ENCODE results near the gene KCNK17.
A peak's percentile ranks its signal among the peaks of the same experiment; 100 is the strongest.

The KCNK17 gene, protein sequence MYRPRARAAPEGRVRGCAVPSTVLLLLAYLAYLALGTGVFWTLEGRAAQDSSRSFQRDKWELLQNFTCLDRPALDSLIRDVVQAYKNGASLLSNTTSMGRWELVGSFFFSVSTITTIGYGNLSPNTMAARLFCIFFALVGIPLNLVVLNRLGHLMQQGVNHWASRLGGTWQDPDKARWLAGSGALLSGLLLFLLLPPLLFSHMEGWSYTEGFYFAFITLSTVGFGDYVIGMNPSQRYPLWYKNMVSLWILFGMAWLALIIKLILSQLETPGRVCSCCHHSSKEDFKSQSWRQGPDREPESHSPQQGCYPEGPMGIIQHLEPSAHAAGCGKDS

DNA sequence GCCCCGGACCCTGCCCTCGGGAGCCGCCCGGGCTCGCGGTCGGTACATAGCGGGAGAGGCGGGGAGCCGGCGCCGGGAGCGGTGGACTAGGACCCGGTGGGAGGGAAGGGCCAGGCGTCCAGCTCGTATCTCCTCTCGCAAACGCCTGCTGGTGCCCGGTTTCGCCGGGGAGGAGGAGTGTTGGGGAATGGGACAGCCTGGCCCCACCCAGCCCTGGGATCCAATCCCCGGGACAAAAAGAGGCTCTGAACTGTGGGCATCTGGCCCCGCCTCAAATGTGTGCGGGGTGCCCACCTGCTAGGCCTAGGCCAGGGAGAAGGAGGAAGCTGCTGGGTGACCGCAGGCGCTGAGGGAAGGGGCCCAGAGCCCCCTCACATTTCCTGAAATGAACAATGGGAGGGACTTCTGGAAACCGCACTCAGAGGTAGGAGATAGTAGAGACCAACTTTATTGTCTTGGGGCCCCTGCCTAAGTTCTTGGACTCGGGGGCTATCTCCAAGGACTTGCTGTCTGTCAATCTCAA is at the start of gene KCNK17:
Gene KCNK17 (minus strand): TSS at position 147 of the 523 bp plus-strand sequence. CDS start 99 bp downstream, at position 48.
- no peak for DNase-seq

DNA sequence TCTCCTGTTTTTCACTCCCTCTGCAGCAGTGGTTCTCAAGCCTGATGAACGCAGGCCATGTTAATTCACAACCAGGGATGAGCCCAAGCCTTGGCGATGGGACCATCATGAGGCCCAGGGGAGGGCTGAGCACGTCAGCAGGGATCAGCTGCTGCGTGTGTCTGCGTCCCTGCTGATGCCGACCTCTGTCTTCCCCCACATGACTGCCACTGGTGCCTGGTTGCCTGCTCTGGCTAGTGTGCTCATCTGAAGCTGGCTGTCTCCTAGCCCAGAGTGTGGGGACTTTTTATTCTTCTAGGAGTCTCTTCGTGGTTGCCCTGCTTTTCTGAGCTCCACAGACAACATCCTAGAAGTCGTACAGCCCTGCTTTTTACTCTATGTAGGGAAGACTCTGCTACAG is 49.1 kb upstream of the KCNK17 start:
- no peak for DNase-seq

DNA sequence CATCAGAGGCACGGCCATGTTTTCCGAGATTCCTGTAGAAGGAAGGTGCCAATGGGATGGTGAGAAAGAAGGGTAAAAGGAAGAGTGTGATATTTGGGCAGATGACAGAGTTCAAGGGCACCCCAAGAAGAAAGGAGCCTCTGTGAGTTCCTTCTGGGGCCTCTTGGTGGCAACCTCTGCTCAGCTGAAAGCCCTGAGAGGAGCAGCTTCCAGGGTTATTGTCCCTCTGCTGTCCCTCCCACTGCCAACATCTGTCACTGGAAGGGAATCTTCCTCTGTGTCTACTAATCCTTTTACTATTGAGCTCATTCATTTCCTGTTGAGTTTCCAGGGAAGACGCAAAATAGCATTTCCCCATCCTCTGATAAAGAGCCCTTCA is 48.3 kb upstream of the KCNK17 start:
- DNase-seq: peak; percentile 23

DNA sequence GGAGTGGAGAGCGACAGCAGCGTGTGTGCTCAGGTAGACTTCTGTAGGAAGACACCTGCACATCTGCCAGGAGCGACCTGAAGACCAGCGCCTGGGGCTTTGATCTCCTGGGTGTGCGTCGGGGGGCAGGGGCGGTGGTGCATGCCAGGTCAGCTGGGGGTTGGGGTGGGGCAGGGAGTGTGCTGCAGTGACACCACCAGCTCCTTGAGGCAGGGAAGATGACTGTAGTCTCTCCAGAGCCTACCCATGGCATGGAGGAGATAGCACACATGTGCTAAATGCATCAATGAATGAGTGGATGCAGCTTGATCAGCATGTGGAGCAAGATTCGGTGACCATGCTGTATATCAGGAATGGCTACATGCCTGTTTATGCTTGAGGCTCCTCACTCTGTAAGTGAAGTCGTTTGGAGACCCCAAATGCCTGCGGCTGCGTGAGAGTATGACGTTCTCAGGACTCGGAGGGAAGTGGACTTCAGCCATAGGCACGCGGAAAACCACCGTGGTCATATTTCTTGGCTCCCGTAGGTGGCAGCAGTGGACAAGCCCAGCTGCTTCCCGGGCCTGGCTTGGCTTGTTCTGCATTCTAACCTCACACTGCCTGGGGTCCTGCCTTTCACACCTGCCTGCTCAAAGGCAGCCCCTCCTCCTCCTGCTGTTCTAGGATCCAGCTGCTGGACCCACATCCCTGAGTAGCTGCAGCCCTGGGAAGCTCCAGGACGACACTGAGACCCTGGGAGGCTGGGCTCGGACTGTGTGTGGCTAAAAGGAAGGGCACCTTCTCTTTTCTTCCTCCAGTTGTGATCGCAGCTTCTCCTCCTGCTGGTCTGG is 47.7 kb upstream of the KCNK17 start:
- peak; percentile 59 for DNase-seq

DNA sequence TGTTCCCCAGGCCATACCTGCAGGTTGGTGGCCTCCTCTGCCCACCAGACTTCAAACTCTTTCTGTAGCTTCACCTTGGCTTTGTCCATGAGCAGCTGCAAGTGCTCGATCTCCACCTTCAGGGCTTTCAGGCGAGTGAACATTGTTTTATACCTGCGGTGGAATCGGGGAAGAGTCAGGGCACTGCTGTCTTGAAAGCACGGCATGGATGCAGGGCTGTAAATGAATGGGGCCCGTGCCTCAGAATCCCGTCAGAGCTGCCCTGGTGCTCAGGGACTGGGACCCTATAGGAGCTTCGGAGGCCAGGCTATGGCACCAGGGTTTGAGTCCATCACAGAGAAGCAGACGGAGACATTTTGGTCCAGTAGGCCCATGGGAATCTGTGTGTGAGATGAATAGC is 46.2 kb upstream of the KCNK17 start:
- no peak for DNase-seq

DNA sequence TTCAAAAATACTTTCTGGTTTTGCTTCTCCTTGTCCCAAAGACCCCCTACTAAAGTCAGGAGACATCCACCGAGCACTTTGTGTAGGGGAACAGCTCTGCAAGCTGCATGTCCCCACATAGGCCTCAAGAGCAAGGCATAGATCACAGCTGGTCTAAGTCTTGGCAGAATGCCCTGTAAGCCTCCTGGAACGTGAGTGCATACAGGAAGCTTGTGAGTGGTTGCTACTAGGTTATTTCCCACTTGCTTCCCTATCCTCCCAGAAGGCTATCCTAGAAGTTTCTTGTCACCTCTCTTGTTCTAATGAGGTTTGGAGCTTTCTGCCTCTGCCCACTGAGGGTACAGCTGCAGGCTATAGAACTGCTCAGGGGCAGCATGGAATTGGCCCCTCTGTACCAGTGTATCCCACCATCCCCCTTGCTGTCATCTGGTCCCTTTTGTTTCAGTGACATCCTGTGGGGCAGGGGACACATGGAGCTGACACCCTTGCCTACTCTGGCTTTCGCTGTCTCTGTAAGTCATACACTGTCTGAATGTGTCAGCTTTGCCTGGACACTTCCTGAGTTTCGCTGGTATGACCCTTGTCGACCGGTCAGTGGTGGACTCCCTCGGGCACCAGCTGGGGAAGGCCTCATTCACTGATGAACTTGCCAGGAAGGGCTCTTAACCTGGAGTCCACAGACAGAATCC is 43.9 kb upstream of the KCNK17 start:
- peak; percentile 63 for DNase-seq

DNA sequence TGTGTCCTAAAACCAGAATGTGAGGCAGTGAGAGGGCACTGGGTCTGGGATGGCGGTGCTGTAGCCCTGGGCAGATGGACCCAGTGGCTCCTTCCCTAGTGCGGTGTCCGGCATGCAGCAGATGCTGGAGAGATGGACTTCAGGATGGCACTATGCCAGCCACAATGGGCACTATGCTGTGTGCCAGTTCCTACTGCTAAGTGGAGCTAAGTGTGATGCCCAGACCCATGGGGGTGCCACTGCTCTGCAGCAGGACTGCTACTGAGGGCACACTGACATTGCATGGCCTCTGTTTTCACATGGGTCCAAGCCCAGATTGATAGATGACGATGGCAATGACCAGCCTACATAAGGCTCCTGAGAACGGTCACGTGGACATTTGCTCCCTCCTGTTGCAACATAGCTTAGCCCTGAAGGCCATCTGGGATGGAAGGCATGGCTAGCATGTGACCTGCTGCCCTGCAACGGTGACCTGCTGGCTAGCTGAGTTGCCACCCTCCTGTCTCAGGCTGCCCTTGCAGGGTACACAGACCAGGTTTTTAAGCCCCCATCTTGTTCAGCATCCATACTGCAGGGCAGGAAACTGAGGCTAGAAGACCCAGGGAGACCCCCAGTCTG is 39.6 kb upstream of the KCNK17 start:
- DNase-seq: no peak

DNA sequence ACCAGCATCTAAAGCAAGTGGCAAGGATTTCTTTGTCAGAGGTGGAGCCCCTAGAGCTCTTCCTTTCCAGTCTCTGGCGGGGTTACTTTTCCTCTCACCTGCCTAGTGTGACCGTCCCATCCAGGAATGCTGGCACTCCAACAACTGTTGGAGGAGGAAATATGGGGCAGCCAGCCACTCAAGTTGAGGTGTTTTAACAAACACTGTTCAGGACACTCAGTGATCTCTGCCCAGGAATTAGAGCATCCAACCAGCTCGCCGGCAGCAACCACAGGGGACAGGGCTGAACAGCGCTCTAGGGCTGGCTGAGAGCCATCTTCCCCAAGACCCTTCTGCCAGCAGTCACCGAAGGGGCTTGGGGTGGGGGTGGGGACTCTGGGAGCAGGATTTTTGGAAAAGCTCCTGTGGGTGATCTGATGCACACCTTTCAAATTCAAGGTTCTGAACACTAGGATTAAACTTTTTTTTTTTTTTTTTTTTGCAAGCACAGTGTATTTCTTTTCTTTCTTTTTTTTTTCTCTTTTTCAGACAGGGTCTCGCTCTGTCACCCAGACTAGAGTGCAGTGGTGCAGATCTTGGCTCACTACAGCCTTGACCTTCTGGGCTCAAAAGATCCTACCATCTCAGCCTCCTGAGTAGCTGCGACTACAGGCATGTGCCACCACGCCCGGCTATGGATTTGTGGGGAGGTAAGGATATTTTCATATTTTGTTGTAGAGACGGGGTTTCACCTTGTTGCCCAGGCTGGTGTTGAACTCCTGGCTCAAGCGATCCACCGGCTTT is 36.7 kb upstream of the KCNK17 start:
- DNase-seq: no peak

DNA sequence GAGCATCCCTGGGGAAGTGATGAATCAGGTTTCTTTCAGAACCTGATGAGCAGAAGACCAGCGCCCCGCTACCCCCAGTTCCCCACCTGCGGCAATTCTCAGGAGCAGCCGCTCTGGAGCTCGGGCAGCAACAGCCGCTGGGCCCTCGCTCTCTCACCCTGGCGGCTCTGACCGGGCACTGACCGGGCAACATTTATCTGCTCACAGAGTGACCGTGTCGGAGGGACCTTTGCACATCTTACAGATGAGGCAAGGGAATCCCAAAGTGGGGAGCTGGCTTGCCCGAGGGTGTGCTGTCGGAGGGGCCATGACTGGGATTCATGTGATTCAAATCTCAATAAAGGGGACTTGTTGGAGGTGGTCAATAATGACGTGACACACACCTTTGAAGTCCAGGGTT is 34.5 kb upstream of the KCNK17 start:
- no peak for DNase-seq

DNA sequence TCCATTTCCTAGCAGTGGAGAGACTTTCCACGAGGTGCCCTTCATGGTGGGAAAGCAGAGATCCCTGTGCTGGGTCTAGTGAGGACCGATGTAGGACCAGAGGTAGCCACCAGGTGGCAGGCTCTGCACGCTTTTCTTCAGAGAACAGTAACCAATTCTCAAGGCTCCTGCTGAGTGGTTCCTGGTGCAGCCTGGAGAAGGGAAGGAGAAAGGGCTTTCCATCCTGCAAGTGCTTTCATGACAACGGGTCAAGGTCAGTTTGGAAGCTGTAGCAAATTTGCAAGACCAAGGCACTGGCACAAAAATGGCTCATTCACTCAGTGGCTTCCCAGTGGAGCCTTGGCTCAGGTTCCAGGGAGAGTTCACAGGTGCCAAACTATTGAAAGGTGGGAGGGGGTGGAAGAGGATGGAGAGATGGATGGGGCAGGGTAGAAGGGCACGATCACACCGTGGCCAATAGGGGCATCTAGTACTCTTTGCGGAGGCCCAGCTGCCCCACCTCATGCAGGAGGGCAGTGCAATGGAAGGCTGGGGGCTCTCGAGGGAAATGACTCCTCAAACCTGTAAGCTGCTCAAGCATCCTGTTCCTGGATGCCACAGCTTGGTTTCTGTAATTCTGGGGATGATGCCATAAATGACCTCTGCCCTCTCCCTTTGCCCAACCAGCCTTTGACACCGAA is 33.8 kb upstream of the KCNK17 start:
- peak; percentile 34 for DNase-seq

DNA sequence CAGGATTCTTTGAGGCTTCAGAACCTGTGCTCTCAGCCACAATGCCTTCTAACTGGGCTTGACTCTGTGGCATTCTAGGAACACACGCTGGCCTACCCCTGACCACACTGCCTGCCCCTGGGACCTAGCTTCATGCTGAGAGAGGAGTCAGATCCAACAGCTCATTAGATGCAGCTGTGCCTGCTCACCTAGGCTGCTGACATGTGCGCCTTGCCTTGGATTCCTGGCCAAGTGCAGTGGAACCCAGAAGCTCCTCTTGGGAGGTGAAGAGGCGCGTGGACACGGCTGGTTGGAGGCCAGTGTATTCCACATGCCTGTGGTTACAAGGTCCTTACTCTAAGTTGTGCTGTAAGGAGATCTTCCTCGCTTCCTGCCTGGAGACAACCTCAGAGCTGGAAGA is 33.0 kb upstream of the KCNK17 start:
- DNase-seq: no peak

DNA sequence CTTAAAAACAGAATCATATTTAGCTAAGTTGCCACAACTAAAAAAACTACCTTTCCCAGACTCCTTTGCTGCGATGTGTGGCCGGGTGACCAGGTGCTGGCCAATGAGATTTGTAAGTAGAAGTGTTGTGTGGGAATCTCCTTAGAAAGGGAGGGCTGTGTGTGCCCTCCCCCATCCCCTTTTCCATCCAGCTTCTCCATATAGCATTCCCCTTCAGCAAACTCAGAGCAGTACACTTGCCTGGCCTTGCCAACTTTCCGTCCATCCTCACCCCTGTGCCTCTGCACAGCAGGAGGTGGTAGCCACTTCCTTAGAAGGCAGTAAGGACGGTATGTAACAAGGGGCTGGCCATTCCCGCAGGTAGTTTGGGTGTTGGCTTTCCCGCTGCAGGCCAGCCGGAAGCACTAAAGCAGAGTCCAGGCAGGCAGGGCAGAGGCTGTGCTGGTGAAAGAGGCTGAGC is 30.6 kb upstream of the KCNK17 start:
- DNase-seq: no peak

DNA sequence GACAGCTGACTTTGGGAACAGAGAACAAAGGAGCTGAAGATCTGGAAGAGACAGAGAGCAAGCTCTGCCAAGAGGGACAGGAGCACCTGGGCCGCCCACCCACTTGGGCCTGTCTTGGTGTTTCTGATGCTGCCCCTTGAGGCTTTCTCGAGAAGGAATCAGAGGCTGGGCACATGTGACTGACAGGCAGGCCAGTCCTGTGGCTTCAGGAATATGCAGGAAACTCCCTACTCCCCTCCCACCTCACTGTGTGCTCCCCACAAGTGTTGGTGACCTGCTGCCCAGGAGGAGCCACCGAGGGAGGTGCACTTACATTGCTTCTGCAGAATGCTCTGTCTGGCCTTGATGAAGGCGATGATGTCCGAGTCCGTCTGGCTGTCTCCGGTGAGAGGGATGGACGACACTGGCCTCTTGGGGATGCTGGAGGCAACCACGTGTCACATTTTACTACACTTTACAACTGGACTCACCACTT is 29.2 kb upstream of the KCNK17 start:
- no peak for DNase-seq

DNA sequence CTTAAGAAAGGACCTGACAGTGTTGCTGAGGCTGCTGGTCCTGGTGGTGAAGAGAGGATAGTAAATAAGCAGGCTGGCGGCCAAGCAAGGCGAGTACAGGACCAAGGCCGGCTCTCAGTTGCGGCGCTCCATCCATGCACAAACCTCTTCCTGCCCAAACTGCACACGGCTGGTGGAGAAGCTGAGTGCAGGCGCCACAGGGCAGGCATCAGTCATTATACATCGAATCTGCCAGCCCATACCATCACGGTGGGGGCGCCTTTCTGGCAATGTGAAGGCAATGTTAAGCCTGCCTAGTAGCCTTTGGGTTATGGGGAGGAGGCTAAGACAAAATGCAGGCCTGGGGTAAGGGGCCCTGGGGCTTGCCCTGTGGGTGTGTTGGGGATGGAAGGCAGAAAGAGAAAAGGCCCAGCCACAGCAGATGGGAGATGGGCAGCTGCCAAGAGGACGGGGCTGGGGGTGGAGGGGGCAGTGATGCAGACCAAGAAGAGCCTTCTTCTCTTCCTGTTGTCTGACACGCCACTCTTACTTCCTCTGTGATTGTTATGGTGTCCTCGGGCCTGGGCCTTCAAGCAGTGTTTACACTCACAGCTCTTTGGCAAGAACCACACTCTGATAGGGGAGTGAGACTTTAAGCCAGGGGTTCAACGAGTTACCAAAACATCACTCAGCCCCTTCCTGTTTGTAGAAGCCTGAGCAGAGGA is 28.6 kb upstream of the KCNK17 start:
- no peak for DNase-seq

DNA sequence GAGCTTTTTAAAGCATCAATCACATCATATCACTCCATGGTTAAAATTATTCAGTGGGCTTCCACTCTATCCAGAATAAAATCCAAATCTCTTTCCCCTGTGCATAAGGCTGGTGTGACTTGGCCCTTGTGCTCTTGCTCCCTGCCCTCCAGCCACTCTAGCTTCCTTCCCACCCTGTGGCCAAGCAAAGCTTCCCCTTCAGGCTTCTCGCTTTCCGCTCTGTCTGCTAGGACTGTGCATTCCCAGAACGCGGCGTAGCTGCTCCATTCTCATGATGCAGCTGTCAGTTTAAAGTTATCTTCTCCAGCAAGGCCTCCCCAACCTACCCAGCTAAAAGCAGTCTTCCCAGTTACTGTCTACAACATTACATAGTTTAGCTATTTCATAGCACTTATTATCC is 27.7 kb upstream of the KCNK17 start:
- no peak for DNase-seq

DNA sequence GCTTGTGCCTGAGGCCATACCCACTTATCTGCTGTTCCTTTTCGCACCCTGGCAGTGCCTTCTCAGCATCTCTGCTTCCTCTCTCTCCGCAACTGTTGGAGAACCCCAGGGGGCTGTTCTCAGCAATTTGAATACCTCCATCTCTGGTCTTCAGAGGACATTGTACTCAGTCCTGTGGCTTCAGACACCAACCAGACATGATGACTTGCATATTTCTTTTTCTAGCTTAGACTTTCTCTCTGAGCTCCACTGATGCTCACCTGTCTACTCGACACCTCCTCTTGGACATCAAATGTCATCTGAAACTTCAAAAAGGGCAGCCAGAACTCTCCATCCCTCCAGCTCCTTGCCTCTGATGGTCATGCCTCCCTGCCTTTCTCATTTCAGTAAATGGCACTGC is 27.1 kb upstream of the KCNK17 start:
- DNase-seq: no peak

DNA sequence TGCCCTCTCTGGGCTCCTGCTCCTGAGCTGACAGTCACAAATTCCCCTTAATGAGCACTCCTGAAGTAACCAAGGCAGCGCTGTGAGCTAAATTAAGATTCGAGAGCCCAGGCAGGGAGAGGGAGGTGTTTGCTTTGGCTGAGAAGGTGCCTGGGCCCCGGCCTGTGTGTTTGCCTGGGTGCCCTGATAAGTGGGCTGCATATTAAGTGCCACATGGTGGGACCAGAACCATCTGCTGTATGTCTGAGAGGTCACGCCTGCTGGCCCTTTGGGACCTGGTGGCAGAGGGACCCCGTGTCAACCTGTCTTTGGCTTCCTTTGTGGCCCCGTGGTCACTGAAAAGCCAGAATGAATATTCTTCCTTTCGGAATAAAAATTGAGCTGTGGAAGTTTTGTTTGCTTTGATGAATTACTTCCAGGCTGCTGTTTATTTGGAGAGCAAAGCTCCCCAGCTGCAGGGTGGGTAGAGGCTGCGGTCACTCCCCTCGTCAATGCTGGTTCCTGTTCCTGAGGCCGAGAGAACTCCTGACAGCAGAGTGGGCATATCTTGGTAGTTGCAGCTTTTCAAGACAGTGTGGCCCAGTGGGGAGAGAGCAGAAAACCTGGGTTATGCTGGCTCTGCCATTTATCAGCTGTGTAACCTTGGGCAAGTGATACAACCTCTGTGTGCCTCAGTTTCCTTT is 25.8 kb upstream of the KCNK17 start:
- no peak for DNase-seq

DNA sequence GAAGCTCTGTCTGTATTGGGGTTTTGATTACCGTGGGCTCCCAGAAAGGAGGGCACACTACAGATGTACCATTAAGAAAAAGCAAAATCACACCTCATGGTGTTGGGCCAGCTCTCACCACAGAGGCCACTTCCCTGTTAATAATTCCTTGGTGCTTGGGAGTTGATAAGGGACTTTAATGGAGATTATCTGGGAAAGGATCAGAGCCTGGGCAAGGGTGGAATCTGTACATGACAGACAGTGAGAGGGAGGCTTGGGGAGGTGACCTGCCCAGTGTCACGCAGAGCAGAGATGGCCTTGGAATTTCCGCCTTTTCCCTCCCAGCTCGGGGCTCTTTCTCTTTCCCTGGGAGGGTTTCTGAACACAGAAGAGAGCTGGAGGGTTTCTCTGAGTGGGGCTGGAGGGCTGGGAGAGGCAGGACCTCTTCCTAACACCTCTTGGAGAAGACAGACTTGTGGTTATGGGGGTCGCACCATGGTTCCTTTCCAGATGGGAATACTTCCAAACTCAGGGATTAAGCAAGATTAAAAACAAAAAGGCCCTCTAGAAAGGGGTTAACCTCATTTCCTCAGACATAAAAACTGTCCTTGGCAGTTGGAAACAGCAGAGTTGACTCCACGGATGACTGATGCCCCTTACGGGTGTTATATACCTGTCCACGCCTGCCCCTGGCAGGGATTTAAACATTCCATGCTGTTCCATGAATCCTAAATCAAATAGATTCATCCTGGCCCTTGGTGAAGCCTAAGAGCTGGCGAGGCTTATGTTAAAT is 25.1 kb upstream of the KCNK17 start:
- no peak for DNase-seq

DNA sequence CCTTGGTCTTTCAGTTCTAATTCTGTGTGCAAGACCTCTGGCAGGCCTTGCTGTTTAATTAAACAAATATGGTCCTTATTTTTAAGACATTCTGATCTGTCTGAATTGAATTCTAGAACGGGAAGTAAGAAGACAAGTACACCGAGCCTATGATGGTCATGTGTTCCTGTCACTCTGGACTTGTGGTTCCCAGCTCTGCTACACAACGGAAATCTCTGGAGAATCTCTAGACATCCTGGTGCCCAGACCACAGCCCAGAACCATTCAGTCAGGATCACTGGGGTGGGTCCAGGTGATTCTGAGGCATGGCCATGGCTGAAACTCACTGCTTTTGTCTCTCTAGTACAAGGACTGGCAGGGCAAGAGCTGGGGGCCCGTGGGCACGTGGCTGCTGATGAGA is 24.2 kb upstream of the KCNK17 start:
- no peak for DNase-seq

All from NCI-H1694 treated with DMSO at 0.1 percent for 48 hours (cell line).